ENCODE measurements around the gene FGR.

Gene FGR

GRCh38 chr1:27606708-27607238 lies 28.2 kb downstream of the FGR start:
- Histone ChIP-seq H3K36me3 (ENCODE audit: control insufficient read depth, low read depth, low read length) (no peaks in the 10 kb centered on the region), H3K4me3 (ENCODE audit: low read length) (peak overlapping the region; percentile 31), H3K27ac (ENCODE audit: low read length) (peak overlapping the region; percentile 48), H3K9ac (ENCODE audit: low read length) (peak overlapping the region; percentile 6), H3K4me1 (ENCODE audit: control insufficient read depth, low read depth, low read length) (peaks cover 39% of the 10 kb centered on the region), H3K27me3 (ENCODE audit: control insufficient read depth, insufficient read depth, low read length) (peaks cover 6% of the 10 kb centered on the region), H3K9me3 (ENCODE audit: control insufficient read depth, low read depth, low read length) (no peaks in the 10 kb centered on the region)

- peak overlapping the region; percentile 6 for H3K9ac ChIP-seq (ENCODE audit: low read length)
- H3K4me1 ChIP-seq (ENCODE audit: control insufficient read depth, low read depth, low read length) = peaks cover 46% of the 10 kb centered on the region
- H3K4me3 ChIP-seq (ENCODE audit: low read length) = peak overlapping the region; percentile 39
- no peaks in the 10 kb centered on the region for H3K36me3 ChIP-seq (ENCODE audit: control insufficient read depth, low read depth, low read length)
- no peaks in the 10 kb centered on the region for H3K9me3 ChIP-seq (ENCODE audit: control insufficient read depth, low read depth, low read length)
- peaks cover 6% of the 10 kb centered on the region for H3K27me3 ChIP-seq (ENCODE audit: control insufficient read depth, insufficient read depth, low read length)
- no peak overlapping the region for H3K27ac ChIP-seq (ENCODE audit: low read length)
Measured at GRCh38 chr1:27605796-27606707, 28.9 kb downstream of the FGR start.

GRCh38 chr1:27605300-27605766 lies 29.7 kb downstream of the FGR start:
- no peaks in the 10 kb centered on the region for H3K36me3 ChIP-seq (ENCODE audit: control insufficient read depth, low read depth, low read length)
- peaks cover 53% of the 10 kb centered on the region for H3K4me1 ChIP-seq (ENCODE audit: control insufficient read depth, low read depth, low read length)
- H3K9ac ChIP-seq (ENCODE audit: low read length) = no peak overlapping the region

GRCh38 chr1:27604579-27605299 lies 30.2 kb downstream of the FGR start:
- Histone ChIP-seq H3K4me3 (ENCODE audit: low read length) (peak overlapping the region; percentile 73), H3K36me3 (ENCODE audit: control insufficient read depth, low read depth, low read length) (no peaks in the 10 kb centered on the region), H3K4me1 (ENCODE audit: control insufficient read depth, low read depth, low read length) (peaks cover 59% of the 10 kb centered on the region), H3K27ac (ENCODE audit: low read length) (no peak overlapping the region), H3K27me3 (ENCODE audit: control insufficient read depth, insufficient read depth, low read length) (peaks cover 6% of the 10 kb centered on the region), H3K9me3 (ENCODE audit: control insufficient read depth, low read depth, low read length) (no peaks in the 10 kb centered on the region), H3K9ac (ENCODE audit: low read length) (peak overlapping the region; percentile 41)

More at GRCh38 chr1:27605300-27605766, 29.7 kb downstream of the FGR start:
- no peak overlapping the region for H3K27ac ChIP-seq (ENCODE audit: low read length)
- H3K9me3 ChIP-seq (ENCODE audit: control insufficient read depth, low read depth, low read length) = no peaks in the 10 kb centered on the region
- H3K4me3 ChIP-seq (ENCODE audit: low read length) = peak overlapping the region; percentile 39
- peaks cover 6% of the 10 kb centered on the region for H3K27me3 ChIP-seq (ENCODE audit: control insufficient read depth, insufficient read depth, low read length)

GRCh38 chr1:27603681-27604578 lies 31.1 kb downstream of the FGR start, which contains the start of gene AHDC1:
Gene AHDC1, minus strand, starts transcription at chr1:27604144. Its CDS starts 52,029 bp downstream, at chr1:27552115.
- Histone ChIP-seq H3K4me1 (ENCODE audit: control insufficient read depth, low read depth, low read length) (peaks cover 67% of the 10 kb centered on the region), H3K9ac (ENCODE audit: low read length) (peak within 1 kb of the TSS; percentile 52), H3K4me3 (ENCODE audit: low read length) (peak within 1 kb of the TSS; percentile 73), H3K27me3 (ENCODE audit: control insufficient read depth, insufficient read depth, low read length) (peaks cover 6% of the 10 kb centered on the region), H3K36me3 (ENCODE audit: control insufficient read depth, low read depth, low read length) (no peaks in the 10 kb centered on the region), H3K9me3 (ENCODE audit: control insufficient read depth, low read depth, low read length) (no peaks in the 10 kb centered on the region), H3K27ac (ENCODE audit: low read length) (no peak within 1 kb of the TSS)

GRCh38 chr1:27603309-27603680 lies 31.7 kb downstream of the FGR start:
- no peak overlapping the region for H3K27ac ChIP-seq (ENCODE audit: low read length)
- H3K27me3 ChIP-seq (ENCODE audit: control insufficient read depth, insufficient read depth, low read length) = peaks cover 6% of the 10 kb centered on the region
- no peaks in the 10 kb centered on the region for H3K36me3 ChIP-seq (ENCODE audit: control insufficient read depth, low read depth, low read length)
- H3K9me3 ChIP-seq (ENCODE audit: control insufficient read depth, low read depth, low read length) = no peaks in the 10 kb centered on the region
- H3K9ac ChIP-seq (ENCODE audit: low read length) = peak overlapping the region; percentile 52
- H3K4me3 ChIP-seq (ENCODE audit: low read length) = peak overlapping the region; percentile 73
- peaks cover 70% of the 10 kb centered on the region for H3K4me1 ChIP-seq (ENCODE audit: control insufficient read depth, low read depth, low read length)

- Histone ChIP-seq H3K4me1 (ENCODE audit: control insufficient read depth, low read depth, low read length) (peaks cover 71% of the 10 kb centered on the region), H3K4me3 (ENCODE audit: low read length) (peak overlapping the region; percentile 73), H3K36me3 (ENCODE audit: control insufficient read depth, low read depth, low read length) (no peaks in the 10 kb centered on the region), H3K27ac (ENCODE audit: low read length) (no peak overlapping the region), H3K9ac (ENCODE audit: low read length) (peak overlapping the region; percentile 52), H3K9me3 (ENCODE audit: control insufficient read depth, low read depth, low read length) (no peaks in the 10 kb centered on the region), H3K27me3 (ENCODE audit: control insufficient read depth, insufficient read depth, low read length) (peaks cover 6% of the 10 kb centered on the region)
Measured at GRCh38 chr1:27602462-27603308, 32.3 kb downstream of the FGR start.

GRCh38 chr1:27601771-27602461 lies 33.1 kb downstream of the FGR start:
- Histone ChIP-seq H3K9me3 (ENCODE audit: control insufficient read depth, low read depth, low read length) (no peaks in the 10 kb centered on the region), H3K27ac (ENCODE audit: low read length) (no peak overlapping the region), H3K27me3 (ENCODE audit: control insufficient read depth, insufficient read depth, low read length) (peaks cover 6% of the 10 kb centered on the region), H3K4me3 (ENCODE audit: low read length) (peak overlapping the region; percentile 73), H3K4me1 (ENCODE audit: control insufficient read depth, low read depth, low read length) (peaks cover 65% of the 10 kb centered on the region), H3K36me3 (ENCODE audit: control insufficient read depth, low read depth, low read length) (no peaks in the 10 kb centered on the region), H3K9ac (ENCODE audit: low read length) (peak overlapping the region; percentile 21)

GRCh38 chr1:27601321-27601770 lies 33.6 kb downstream of the FGR start:
- Histone ChIP-seq H3K27ac (ENCODE audit: low read length) (no peak overlapping the region), H3K27me3 (ENCODE audit: control insufficient read depth, insufficient read depth, low read length) (peaks cover 6% of the 10 kb centered on the region), H3K9me3 (ENCODE audit: control insufficient read depth, low read depth, low read length) (no peaks in the 10 kb centered on the region), H3K36me3 (ENCODE audit: control insufficient read depth, low read depth, low read length) (no peaks in the 10 kb centered on the region), H3K9ac (ENCODE audit: low read length) (no peak overlapping the region), H3K4me3 (ENCODE audit: low read length) (peak overlapping the region; percentile 73), H3K4me1 (ENCODE audit: control insufficient read depth, low read depth, low read length) (peaks cover 59% of the 10 kb centered on the region)
